ENCODE data around the gene EPO.

Gene EPO

GRCh38 chr7:100763556-100764140 is 43.4 kb downstream of the EPO start:
- no peak overlapping the region for H3K27ac ChIP-seq
- TF ChIP-seq, protein P1, sequence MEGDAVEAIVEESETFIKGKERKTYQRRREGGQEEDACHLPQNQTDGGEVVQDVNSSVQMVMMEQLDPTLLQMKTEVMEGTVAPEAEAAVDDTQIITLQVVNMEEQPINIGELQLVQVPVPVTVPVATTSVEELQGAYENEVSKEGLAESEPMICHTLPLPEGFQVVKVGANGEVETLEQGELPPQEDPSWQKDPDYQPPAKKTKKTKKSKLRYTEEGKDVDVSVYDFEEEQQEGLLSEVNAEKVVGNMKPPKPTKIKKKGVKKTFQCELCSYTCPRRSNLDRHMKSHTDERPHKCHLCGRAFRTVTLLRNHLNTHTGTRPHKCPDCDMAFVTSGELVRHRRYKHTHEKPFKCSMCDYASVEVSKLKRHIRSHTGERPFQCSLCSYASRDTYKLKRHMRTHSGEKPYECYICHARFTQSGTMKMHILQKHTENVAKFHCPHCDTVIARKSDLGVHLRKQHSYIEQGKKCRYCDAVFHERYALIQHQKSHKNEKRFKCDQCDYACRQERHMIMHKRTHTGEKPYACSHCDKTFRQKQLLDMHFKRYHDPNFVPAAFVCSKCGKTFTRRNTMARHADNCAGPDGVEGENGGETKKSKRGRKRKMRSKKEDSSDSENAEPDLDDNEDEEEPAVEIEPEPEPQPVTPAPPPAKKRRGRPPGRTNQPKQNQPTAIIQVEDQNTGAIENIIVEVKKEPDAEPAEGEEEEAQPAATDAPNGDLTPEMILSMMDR (conservative IDR thresholded peaks at IDR 0.05) = no peak

DNA sequence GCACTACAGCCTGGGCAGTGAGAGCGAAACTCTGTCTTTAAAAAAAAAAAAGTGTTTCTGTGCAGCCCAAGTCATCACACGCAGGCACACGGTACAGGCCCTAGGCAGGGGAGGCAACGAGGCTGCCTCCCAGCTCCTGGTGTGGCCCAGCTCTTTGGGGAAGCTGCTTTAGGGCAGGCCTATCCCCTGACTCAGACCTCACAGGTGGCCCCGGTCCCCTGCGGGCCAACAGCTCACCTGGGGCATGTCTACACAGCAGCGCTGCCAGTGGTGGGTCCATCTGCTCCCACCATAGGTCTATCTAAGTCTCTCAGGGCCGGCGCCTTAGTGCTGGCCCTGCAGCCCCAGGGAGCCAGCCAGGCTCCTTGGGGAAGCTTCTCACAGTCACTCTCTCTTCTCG is 44.6 kb downstream of the EPO start:
- no peak overlapping the region for H3K27ac ChIP-seq
- TF ChIP-seq, protein P1 (conservative IDR thresholded peaks at IDR 0.05) = no peak

DNA sequence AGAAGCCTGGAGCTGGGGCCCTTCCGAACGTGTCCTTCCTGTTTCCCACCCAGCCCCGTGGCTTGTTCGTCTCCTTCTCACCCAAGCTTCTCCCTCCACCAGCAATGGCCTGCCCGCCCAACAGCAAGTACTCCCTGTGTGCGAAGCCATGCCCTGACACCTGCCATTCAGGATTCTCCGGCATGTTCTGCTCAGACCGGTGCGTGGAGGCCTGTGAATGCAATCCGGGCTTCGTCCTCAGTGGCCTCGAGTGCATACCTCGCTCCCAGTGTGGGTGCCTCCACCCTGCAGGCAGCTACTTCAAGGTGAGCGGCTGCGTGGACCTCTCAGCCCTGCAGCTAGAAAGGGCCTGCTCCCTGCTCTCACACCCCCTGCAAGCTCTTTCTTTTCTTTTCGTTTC is 45.0 kb downstream of the EPO start:
- no peak overlapping the region for H3K27ac ChIP-seq
- TF ChIP-seq, protein P1 (conservative IDR thresholded peaks at IDR 0.05) = no peak

GRCh38 chr7:100768784-100769183 is 48.5 kb downstream of the EPO start:
- H3K27ac ChIP-seq = no peak overlapping the region
- TF ChIP-seq, protein P1 (conservative IDR thresholded peaks at IDR 0.05) = no peak
